ENCODE measurements around the gene CLDN1. TPM values are rescaled to one million over a fixed set of nuclear protein-coding genes. Genes with fewer than 3 reads are reported as not detected.

The CLDN1 gene
- total RNA-seq, 1 donor from 2014 or later, result 11.4 TPM

DNA sequence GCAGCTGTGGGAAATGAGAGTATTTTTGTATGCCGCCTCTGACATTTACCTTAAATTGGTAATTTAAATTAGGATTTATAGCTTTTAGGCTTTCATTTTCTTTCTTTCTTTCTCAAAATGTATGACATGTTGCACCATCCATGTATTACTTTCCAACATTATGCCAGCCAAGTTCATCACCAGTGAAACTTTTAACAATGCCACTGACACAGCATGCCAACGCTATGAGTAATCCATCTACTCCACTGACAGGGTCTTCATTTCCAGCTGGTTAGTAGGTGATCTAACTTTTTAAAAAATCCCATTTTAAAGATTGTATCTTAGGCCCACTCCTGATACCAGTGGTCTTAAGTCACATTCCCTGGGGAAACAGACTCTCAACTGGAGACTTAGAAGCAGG is 43.9 kb upstream of the CLDN1 start:
- no peak for DNase-seq (ENCODE audit: low spot score in 2 of 2, unreplicated experiment in 2 of 2)
- H3K27ac Mint-ChIP-seq, result no peak overlapping the region
- peaks cover 9% of the 10 kb centered on the region for H3K9me3 Mint-ChIP-seq
- H3K27me3 Mint-ChIP-seq (ENCODE audit: low read depth), result no peaks in the 10 kb centered on the region
- H3K36me3 Mint-ChIP-seq, result no peaks in the 10 kb centered on the region
- H3K4me3 Mint-ChIP-seq, result no peak overlapping the region
- no peak for TF ChIP-seq CTCF (IDR thresholded peaks at IDR 0.05; ENCODE audit: unreplicated experiment)
- H3K4me1 Mint-ChIP-seq, result peaks cover 30% of the 10 kb centered on the region

GRCh38 chr3:190362258-190362657 is 40.0 kb upstream of the CLDN1 start:
- H3K36me3 Mint-ChIP-seq, result no peaks in the 10 kb centered on the region
- no peak overlapping the region for H3K4me3 Mint-ChIP-seq
- no peak for DNase-seq (ENCODE audit: low spot score in 2 of 2, unreplicated experiment in 2 of 2)
- no peak for TF ChIP-seq CTCF (IDR thresholded peaks at IDR 0.05; ENCODE audit: unreplicated experiment)
- peaks cover 20% of the 10 kb centered on the region for H3K4me1 Mint-ChIP-seq
- no peaks in the 10 kb centered on the region for H3K9me3 Mint-ChIP-seq
- H3K27me3 Mint-ChIP-seq (ENCODE audit: low read depth), result no peaks in the 10 kb centered on the region
- peak overlapping the region; percentile 47 for H3K27ac Mint-ChIP-seq

DNA sequence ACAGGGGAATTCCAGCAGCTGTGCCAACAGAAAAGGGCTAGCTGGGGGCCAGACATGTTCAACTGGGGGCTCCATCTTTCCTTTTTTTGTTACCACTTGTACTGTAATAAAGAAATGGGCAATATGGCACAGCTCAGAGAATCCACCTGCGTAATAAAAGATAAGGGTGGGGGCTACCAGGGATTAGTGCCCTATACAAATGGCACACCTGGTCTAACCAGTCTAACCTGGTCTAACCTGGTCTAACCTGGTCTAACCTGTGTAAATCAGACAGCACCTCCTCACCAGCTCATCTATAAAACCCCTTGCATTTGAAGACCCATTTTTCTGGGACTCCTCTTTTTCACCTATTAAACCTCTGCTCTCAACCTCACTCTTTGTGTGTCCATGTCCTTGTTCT is 39.5 kb upstream of the CLDN1 start:
- H3K4me3 Mint-ChIP-seq, result no peak overlapping the region
- TF ChIP-seq CTCF (IDR thresholded peaks at IDR 0.05; ENCODE audit: unreplicated experiment), result no peak
- H3K27me3 Mint-ChIP-seq (ENCODE audit: low read depth), result no peaks in the 10 kb centered on the region
- H3K4me1 Mint-ChIP-seq, result peaks cover 17% of the 10 kb centered on the region
- H3K9me3 Mint-ChIP-seq, result no peaks in the 10 kb centered on the region
- DNase-seq (ENCODE audit: low spot score in 2 of 2, unreplicated experiment in 2 of 2), result no peak
- no peaks in the 10 kb centered on the region for H3K36me3 Mint-ChIP-seq
- peak overlapping the region; percentile 47 for H3K27ac Mint-ChIP-seq

DNA sequence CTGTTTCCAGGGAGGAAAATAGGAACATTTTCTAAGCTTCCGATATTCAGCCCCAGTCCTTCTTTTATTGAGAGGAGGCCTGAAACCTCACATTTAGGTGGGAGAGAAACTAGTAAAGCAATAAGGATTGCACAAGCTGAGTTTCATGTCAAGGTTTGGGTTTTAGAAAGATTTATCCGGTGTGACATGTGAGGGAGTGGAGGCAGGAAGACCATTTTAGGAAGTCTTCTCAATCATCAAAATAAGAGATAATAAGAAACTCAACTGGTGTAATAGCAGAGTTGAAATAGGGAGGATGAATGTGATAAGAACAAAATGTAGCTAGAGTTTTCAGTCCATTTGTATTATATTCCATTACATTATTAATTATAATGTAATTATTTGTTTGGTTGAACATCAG is 38.0 kb upstream of the CLDN1 start:
- Mint-ChIP-seq H3K9me3 (no peaks in the 10 kb centered on the region), H3K27ac (no peak overlapping the region)

GRCh38 chr3:190359813-190360212 is 37.6 kb upstream of the CLDN1 start:
- no peak for TF ChIP-seq CTCF (IDR thresholded peaks at IDR 0.05; ENCODE audit: unreplicated experiment)
- DNase-seq (ENCODE audit: low spot score in 2 of 2, unreplicated experiment in 2 of 2), result no peak
- no peak overlapping the region for H3K4me3 Mint-ChIP-seq
- H3K4me1 Mint-ChIP-seq, result peaks cover 14% of the 10 kb centered on the region
- H3K36me3 Mint-ChIP-seq, result no peaks in the 10 kb centered on the region
- H3K27ac Mint-ChIP-seq, result peak overlapping the region; percentile 9
- no peaks in the 10 kb centered on the region for H3K27me3 Mint-ChIP-seq (ENCODE audit: low read depth)
- H3K9me3 Mint-ChIP-seq, result no peaks in the 10 kb centered on the region

More for the DNA sequence above, 38.0 kb upstream of the CLDN1 start:
- DNase-seq (ENCODE audit: low spot score in 2 of 2, unreplicated experiment in 2 of 2), result no peak
- Mint-ChIP-seq H3K27me3 (ENCODE audit: low read depth) (no peaks in the 10 kb centered on the region), H3K4me1 (peaks cover 14% of the 10 kb centered on the region), H3K4me3 (no peak overlapping the region), H3K36me3 (no peaks in the 10 kb centered on the region)
- TF ChIP-seq CTCF (IDR thresholded peaks at IDR 0.05; ENCODE audit: unreplicated experiment), result no peak

- TF ChIP-seq CTCF (IDR thresholded peaks at IDR 0.05; ENCODE audit: unreplicated experiment), result no peak
- DNase-seq (ENCODE audit: low spot score in 2 of 2, unreplicated experiment in 2 of 2), result no peak
- H3K9me3 Mint-ChIP-seq, result peaks cover 7% of the 10 kb centered on the region
- peaks cover 12% of the 10 kb centered on the region for H3K4me1 Mint-ChIP-seq
- H3K27me3 Mint-ChIP-seq (ENCODE audit: low read depth), result no peaks in the 10 kb centered on the region
- H3K27ac Mint-ChIP-seq, result no peak overlapping the region
- H3K4me3 Mint-ChIP-seq, result no peak overlapping the region
- no peaks in the 10 kb centered on the region for H3K36me3 Mint-ChIP-seq
Measured at GRCh38 chr3:190357468-190357867, 35.2 kb upstream of the CLDN1 start.

Measured in mesothelial cell of epicardium (in vitro differentiated cells).